HG03097 (cell line): ENCODE results near the gene SLC15A1.

Experiments used
- ATAC-seq: cut with Tn5 transposase; IDR thresholded peaks from one replicate; pipeline ENCODE4 v1.9.1; 2021; ENCODE audit not compliant: unreplicated experiment, low FRiP score

SLC15A1 gene

GRCh38 chr13:98752467-98753290, at the start of gene SLC15A1:
Gene SLC15A1 (minus strand): TSS chr13:98752672. CDS start chr13:98752598, 74 bp downstream.
- ATAC-seq, result no peak

- ATAC-seq, result no peak
Measured at GRCh38 chr13:98801626-98802418, 49.4 kb upstream of the SLC15A1 start.

GRCh38 chr13:98800078-98800477, 47.6 kb upstream of the SLC15A1 start:
- ATAC-seq, result no peak

DNA sequence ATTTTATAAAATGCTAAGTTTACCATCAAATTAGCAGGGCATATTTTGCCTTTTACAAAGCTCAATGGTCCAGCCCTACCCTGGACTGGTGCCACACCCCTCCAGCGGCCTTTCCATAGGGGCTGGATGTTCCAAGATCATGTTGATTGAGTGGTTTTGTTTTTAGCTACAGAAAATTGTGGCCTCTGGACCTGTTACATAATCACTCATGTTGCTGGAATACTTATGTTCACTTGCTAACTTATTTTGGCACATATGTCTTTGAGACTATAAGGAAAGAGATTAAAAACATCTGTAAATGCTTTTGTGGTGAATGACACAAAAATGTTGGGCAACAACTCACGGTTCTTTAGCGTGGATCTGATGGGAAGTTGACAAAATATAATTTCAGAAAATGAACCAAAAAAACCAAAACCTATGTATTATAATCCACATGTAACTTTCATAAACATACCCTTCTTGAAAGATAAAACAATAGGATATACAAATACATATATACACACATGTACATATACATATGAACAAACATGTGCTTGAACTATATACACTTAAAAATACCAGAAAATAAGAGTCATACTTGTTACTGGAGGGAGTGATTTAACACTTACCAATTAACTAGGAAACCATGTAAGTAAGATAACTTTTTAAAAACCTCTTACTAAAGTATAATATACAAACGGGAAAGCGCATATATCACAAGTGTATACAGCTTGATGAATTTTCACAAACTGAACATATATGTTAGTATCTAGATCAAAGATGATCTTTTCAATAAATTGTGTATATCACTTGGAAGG, 46.6 kb upstream of the SLC15A1 start:
- no peak for ATAC-seq

DNA sequence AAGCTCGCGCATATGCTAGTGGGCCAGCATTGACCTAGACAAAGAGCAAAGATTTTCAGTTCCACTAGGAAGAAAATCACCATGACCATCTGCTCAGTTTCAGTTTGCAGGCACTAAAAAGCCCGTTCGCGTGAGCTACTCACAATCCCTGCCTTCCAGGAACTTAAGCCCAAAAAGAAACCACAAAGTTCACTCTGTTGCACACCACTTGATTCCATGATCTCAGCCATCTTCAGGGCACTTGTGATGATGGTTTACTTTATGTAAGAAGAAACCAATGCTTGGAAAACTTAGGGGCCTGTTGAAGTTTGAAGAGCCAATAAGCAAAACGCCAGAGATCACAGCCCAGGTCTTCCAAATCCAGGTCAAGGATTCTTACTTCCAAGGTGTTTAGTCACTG, 45.0 kb upstream of the SLC15A1 start:
- no peak for ATAC-seq

DNA sequence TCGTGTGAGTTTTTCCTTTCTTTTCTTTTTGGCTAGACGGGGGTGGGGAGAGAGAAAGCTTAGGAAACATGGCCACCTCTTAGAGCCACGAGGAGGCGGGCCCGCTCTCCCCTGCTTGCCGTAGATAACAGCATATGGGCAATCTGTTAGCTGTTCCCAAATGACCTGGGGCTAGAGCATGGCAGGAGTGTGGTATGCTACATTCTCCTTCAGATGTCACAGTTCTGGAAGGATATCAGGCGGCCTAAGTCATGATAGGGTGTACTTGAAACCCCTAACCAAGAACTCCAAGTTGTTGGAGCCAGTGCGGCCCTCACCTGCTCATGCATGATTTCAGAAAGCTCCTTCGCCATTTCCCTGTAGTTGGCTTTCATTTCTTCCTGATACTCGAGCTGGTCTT, 44.3 kb upstream of the SLC15A1 start:
- ATAC-seq, result no peak

GRCh38 chr13:98796191-98796590, 43.7 kb upstream of the SLC15A1 start:
- ATAC-seq, result no peak

DNA sequence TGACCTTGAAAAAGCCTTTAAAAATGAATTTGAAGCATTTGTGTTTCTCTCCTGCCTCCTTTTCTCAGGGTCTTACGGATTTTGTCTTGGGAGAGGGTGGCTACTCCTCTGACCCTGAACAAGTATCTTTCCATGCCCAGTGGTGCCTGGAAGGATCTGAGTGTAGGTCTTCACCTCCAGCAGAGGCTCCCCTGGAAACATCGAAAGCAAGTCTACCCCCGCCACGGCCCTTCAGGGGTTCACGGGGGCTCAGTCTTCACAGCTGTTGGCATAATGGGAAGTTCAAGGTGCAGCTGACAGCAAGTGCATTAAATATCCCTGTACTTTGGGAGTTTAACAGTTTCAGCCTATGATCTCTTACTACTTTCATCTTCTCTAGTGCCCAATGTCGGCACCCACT, 42.7 kb upstream of the SLC15A1 start:
- ATAC-seq, result no peak

DNA sequence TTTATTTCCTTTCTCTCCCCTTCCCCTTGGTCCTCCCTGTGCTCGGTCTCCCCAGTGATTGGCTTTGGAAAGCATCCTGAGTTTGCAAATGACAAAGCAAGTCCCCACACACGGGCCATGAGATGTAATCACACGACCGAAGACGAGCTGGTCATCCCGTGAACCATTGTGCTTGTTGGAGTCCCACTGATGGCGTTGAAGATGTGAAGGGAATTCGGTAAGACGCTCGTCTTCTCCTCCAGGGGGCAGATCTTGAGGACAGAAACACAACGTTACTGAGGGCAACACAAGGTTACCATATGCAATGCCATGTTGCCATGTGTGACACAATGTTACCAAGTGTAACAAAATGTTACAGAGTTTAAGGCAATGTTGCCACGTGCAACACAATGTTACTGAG, 42.0 kb upstream of the SLC15A1 start:
- ATAC-seq, result no peak

- ATAC-seq, result no peak
Measured at GRCh38 chr13:98792785-98793495, 40.5 kb upstream of the SLC15A1 start.

DNA sequence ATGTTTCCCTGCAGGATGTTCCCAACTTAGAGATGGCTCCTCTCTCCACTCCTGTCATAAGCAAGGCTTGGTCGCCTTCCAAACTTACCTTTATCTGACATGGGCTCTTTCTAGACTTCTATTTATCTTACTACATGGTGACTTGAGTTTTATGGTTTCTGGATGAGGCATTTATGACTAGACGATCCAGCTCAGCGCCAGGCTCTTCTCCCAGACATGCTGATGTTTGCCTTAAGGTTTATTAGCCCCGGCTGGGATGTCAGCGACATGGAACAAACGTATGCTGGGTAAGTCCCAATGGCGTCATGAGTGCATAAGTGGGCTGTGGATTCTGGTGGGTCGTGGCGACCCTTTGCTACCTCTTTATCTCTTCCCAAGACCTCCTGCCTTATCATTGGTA, 39.8 kb upstream of the SLC15A1 start:
- ATAC-seq, result no peak

DNA sequence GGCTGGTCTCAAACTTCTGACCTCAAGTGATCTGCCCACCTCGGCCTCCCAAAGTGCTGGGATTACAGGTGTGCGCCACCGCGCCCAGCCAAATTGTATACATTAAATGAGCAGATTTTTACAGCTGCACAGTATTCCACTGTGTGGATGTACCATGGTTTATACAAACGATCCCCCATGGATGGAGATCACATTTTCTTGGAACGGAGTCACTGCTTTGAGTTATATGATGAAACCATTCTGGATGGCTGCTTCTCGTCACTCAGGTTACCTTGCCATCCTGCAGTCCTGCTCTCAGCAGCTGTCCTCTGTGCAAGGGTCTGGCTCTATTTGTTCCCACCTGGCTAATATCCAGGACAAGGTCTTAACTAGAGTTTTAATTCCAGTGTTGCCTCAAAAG, 39.1 kb upstream of the SLC15A1 start:
- ATAC-seq, result no peak

DNA sequence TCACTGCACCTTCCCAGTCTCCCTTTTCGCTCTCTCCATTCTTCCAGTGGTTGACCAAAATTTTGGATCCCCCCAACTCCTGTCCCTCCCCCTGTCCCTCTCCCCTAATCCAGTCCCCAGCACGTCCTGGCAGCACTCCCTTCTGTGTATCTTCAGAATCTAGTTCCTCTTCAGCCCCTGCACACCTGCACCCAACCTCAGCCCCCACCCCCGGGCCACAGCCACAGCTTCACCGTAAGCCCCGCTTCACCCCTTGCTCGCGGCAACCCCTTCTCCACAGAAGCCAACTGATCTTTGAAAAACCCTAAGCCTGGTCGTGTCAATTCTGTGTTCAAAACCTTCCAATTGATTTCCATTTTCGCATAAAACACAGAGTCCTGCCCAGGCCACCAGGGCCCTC, 35.5 kb upstream of the SLC15A1 start:
- no peak for ATAC-seq

- no peak for ATAC-seq
Measured at GRCh38 chr13:98787173-98787572, 34.7 kb upstream of the SLC15A1 start.

- no peak for ATAC-seq
Measured at GRCh38 chr13:98786023-98786422, 33.6 kb upstream of the SLC15A1 start.

DNA sequence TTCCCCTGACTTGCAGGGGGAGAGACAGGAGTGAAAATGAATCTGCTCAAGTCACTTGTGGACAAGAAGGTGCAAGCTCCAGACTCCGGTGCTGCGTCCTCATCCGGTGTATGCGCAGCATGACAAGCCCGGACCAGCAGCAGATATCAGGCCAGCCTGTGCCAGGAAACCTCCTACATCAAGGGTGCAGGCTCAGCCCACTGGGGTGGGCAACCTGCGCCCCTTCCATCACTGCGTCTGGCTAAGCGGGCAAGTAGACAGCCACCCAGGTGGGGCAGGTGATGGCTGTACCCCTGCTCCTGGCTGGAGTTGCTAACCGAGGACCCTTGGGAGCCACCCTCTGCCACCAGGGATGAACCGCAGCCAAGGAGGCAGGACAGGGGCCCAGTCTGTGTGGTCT, 32.9 kb upstream of the SLC15A1 start:
- no peak for ATAC-seq

GRCh38 chr13:98784666-98785065, 32.2 kb upstream of the SLC15A1 start:
- ATAC-seq, result no peak

- no peak for ATAC-seq
Measured at GRCh38 chr13:98783856-98784478, 31.5 kb upstream of the SLC15A1 start.

DNA sequence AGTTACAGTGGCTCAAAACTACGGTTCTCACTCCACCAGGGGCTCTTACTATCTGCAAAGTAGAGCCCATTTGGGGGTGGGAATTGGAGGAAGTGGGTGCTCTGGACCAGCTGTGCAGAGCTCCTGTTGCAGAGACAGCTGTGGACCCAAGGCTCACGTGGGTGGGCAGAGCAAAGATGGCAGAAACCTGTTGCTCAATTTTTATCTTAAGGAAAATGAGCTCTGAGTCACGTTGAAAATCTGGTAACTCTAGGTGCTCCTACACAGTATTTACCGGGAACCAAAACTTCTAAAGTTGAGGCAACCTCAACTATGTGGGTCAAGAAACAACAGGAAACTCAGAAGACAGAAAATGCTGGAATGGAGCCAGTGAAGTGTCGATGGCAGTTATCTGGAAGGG, 30.2 kb upstream of the SLC15A1 start:
- ATAC-seq, result no peak

- no peak for ATAC-seq
Measured at GRCh38 chr13:98781905-98782304, 29.4 kb upstream of the SLC15A1 start.
